Amniotic epithelial cell (primary cell): ENCODE measurements around the gene SLC22A12.

Source experiments
- DNase-seq: peaks from one replicate; pipeline ENCODE4 v3.0.0-alpha.2; 2010; ENCODE audit warnings: low read depth

The SLC22A12 gene

DNA sequence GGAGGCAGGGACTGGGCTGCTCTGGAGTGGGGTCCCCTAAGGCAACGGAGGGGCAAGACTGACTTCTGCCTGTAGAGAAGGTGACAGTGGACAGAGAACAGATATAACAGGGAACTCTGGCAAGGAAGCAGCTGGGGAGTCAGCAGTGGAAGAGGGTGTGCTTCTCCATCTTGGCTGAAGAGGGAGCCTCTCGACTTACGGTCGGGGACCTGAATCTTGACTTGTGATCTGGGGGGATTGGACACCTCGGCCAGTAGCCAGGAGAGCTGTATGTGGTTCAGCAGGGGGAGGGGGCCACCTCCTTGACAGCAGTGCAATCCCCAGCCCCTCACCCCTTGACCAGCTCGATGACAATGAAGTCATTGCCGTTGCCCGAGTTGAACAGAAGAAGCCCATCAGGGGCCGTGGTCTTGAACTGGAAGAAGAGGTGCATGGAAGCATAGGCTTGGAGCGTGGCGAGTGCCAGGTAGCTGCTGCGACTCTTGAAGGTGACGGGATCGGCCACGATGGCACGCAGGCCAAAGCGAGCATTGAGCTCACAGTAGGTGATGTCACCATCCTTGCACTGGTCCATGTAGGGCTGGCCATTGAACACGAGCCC lies 60.0 kb downstream of the SLC22A12 start:
- peak; percentile 14 for DNase-seq
